NCI-H2196 (cell line): ENCODE measurements around the gene DNAI2.
A peak's percentile ranks its signal among the peaks of the same experiment; 100 is the strongest.
"Not testable (repeated sequence)": the region's sequence is repeated elsewhere in the genome, so short reads cannot be mapped to it uniquely, and the experiment has no call there.

ENCODE experiments used
- DNase-seq: peaks from one replicate; lab custom pipeline; 2025; ENCODE audit not compliant: unreplicated experiment; lab: John Stamatoyannopoulos, UW

Gene DNAI2

GRCh38 chr17:74272731-74273201, 1.3 kb upstream of the DNAI2 start:
- no peak for DNase-seq

DNA sequence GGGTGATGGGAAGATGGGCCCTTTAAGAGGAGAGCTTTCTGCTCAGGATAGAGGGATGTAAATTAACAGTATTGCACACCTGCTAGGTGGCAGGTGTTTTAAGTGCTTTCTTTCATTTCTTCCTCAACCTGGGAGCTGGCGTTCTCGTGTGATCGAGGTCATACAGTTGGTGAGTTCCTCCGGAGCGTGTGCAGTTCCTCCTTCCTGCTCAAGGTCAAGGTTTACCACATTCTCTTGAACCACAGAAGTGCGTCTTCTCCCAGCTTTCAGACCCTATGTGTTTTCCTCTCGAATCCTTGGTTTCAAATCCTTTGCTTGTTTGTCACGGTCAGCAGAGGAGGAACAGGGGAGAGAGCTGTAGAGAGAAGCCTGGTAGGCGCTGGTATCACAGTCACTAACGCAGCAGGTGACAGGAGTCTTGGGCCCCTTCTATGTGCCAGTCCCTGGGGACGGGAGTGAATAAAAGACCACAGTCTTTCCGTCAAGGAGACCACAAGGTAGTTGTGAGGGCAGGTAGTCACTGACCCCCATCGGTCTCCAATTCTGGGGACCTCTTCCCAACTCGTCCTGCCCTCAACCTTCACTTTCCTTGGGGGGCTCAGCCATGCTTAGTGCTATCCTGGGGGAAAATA, 791 bp downstream of the DNAI2 start:
- DNase-seq = peak; percentile 24

GRCh38 chr17:74276051-74276476, 2.0 kb downstream of the DNAI2 start:
- no peak for DNase-seq

DNA sequence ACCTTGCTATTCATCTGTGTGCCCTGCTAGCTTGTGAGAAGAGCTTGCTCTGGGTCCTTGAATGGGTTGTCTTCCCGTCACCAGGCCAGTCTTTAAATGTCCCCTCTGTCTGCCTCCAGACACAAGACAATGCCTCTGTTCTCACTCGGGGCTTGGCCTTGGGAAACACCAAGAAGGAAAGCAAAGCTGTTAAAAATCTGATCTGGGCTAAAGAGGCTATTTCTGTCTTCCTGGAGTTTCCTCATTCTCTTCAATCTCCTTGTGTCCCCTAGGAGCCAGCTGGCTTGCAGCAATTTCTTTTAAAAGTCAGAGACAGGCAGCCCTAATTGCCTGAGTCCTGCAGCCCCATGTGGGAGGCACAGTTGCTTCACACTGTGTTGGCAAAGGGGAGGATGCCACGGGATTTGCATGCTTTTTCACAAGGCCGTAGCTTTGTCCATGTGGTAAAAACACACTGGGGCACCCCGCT, 2.5 kb downstream of the DNAI2 start:
- DNase-seq = no peak

DNA sequence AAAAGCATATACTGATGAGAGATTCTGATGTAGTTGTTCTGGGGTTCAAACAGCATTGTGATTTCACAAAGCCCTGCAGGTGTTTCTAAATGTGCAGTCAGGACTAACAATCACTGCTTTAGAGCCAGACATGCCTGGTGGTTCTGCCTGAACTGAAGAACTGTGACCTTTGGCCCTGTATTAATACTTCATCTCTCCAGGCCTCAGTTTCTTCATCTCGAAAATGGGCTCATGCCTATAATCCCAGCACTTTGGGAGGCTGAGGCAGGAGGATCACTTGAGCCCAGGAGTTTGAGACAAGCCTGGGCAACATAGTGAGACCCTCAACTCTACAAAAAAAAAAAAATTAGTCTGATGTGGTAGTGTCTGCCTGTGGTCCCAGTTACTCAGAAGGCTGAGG, 3.9 kb downstream of the DNAI2 start:
- no peak for DNase-seq

DNA sequence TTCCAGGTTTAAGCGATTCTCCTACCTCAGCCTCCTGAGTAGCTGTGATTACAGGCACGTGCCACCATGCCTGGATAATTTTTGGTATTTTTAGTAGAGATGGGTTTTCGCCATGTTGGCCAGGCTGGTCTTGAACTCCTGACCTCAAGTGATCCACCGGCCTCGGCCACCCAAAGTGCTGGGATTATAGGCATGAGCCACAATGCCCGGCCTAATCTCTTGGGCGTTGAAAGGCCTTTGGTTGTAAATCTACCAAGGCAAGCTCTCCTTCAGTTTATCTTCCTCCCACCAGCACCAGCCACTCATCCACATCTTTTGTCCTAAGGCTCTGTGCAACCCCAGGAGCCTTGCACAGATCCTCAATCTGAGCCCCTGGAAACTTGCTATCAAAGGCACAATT, 5.6 kb downstream of the DNAI2 start:
- not testable (repeated sequence) for DNase-seq

GRCh38 chr17:74280093-74280513, 6.1 kb downstream of the DNAI2 start:
- no peak for DNase-seq

DNA sequence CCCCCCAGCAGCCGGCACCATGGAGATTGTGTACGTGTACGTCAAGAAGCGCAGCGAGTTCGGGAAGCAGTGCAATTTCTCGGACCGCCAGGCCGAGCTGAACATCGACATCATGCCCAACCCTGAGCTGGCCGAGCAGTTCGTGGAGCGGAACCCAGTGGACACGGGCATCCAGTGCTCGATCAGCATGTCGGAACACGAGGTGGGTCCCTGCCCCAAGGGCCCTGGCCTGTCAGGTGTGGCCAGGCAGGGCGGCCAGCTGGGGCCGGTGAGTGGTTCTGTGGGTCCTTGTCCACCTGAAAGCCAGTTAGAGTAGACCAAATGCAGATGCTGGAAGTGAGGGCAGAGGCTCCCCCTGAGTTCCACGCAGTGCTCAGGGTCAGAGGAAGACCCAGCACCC, 7.8 kb downstream of the DNAI2 start:
- DNase-seq = no peak

DNA sequence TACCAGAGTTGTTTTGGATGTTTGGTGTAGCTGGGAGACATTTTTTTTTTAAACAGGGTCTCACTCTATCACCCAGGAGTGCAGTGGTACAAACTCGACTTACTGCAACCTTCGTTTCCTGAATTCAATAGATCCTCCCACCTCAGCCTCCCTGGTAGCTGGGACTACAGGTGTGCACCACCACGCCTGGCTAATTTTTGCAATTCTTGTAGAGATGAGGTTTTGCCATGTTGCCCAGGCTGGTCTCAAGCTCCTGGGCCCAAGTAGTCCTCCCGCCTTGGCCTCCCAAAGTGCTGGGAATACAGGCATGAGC, 8.2 kb downstream of the DNAI2 start:
- not testable (repeated sequence) for DNase-seq

DNA sequence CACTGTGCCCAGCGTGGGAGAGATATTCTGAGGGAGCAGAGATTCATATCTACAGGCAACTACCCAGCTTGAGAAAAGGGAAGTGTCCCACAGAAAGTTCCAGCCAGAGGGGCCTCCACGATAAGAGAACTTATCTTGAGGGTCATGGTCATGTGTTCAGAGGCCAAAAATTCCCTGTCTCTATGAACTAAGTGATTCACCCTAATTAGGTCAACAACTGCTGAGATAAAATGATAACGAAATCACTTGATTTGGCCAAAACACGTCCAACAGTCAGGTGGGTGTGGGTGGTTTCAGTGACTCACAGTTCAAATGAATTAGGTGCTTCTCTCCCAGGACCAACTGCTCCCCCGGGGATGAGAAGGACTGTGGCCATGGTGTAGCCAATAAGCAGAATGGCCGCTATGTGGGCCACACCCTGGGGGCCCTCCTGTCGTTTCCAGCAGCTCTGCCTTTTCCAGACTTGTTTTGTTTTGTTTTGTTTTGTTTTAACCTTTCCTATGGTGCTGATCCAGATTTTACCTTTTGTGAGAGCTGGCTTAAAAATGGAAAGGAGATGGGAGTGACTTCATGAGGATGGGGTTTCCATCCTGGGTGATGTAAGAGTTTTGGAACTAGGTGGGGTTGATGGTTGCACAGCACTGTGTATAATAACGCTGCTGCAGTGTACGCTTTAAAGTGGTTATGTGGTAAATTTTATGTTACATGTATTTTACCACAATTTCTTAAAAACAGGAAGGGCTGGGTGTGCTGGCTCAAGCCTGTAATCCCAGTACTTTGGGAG, 8.7 kb downstream of the DNAI2 start:
- no peak for DNase-seq

DNA sequence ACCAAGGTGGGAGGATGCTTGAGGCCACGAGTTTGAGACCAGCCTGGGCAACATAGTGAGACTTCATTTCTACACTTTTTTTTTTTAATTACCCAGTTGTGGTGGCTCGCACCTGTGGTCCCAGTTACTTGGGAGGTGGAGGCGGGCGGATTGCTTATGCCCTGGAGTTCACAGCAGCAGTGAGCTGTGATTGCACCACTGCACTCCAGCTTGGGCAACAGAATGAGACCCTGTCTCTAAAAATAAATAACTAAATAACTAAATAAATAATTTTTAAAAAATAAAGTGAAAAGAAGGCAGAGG, 9.3 kb downstream of the DNAI2 start:
- no peak for DNase-seq

DNA sequence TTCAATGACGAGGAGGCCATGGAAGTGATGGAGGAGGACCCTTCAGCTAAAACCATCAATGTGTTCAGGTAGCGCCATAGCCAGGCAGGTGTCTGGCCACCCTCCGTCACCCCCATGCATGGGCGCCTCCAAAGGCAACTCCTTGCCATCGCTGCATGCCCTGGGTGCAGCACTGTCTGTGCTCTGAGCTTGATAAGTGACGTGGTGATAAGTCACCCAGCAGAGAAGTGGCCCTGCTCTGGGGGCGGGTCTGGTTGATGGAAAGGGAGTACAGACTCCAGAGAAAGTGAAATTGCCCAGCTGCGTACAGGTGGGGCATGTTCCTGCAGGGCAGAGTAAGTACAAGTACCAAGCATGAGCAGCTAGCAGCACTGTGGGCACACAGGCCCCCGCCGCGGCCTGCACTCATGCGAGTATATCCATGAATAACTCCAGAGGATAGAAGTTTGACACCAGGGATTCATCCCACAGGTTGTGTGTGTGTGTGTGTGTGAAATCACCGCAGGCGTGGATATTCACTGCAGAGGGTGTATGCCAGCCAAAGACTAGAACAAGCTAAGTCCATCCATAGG, 13.1 kb downstream of the DNAI2 start:
- DNase-seq = no peak

DNA sequence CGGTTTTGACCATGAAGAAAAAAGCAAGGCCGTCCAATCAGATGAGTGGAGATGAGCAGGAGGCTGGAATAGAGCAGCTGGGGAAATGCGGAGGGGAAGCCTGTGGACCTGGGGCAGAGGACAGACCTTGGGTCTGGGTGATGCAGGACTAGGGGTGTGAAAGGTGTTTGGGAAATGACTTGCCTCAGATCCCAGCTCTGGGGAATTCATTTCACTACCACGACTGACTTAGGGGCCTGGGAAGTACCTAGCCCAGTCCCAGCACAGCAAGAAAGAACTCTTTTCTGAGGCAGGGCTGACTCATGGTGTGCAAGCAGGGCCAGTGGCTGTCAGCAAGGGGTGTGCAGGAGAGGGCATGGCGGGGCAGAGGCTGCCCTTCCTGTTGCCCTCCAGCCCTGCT, 14.8 kb downstream of the DNAI2 start:
- no peak for DNase-seq

- no peak for DNase-seq
Observed at GRCh38 chr17:74289688-74290087, 15.7 kb downstream of the DNAI2 start.

GRCh38 chr17:74290340-74290739, 16.3 kb downstream of the DNAI2 start:
- DNase-seq = no peak

DNA sequence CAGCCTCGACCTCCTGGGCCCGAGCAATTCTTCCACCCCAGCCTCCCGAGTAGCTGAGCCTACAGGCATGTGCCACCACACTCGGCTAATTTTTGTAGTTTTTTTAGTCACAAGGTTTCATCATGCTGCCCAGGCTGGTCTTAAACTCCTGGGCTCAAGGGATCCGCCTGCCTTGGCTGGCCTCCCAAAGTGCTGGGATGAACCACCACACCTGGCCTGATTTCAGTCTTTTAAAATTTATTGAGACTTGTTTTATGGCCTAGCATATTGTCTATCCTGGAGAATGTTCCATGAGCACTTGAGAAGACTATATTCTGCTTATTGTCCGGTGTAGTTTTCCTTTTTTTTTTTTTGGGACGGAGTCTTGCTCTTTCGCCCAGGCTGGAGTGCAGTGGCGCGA, 18.5 kb downstream of the DNAI2 start:
- no peak for DNase-seq

DNA sequence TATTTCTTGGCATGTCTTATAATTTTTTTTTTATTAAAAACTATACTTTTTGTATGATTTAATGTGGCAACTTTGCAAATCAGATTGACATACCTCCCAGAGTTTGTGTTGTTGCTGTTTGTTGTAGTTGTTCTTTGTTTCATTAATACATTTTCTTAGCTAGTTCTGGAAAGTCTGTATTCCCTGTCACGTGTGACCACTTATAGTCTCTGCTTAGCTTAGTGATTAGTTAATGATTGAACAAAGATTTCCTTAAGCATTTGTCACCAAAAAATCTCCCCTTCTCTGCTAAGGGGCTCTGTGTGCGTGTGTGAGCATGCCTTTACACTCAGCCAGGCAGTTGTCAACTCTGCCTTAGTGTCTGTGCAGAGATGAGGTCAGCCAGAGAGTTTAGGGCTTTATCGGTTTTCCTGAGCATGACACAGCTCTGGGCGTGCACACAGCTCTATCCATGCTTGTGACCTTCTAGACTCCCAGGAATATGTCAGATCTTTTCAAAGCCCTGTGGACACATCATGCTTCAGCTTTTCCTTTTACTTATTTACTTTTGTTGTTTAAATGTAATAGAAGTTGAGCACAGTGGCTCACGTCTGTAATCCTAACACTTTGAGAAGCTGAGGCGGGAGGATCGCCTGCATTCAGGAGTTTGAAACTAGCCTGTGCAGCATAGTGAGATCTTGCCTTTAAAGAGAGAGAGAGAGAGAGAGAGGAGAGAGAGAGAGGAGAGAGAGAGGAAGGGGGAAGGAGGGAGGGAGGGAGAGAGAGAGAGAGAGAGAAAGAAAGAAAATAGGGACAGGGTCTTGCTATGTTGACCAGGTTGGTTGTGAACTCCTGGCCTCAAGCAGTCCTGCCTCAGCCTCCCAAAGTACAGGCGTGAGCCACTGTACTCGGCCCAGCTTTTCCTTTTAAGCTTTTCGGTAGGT, 21.9 kb downstream of the DNAI2 start:
- DNase-seq = no peak

DNA sequence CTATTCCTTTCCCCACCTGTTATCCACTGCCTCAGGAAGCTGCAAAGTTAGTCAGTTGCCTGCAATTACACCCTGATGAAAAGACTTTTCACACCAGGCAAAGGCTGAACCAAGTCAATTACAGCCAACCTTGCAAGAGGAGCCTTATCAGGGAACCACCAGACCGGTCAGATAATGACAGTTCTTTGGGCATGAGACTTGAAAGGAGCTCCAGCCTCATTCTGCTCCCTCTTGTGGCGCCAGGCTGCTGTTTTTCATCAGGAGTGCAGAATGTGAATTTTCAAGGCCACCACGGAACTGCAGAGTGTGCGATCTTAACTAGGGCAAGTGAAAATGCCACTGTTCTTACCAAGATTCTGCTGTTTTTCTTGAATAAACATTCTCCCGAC, 22.5 kb downstream of the DNAI2 start:
- DNase-seq = peak; percentile 60

GRCh38 chr17:74297941-74298340, 23.9 kb downstream of the DNAI2 start:
- DNase-seq = no peak

GRCh38 chr17:74298778-74299177, 24.7 kb downstream of the DNAI2 start:
- no peak for DNase-seq

DNA sequence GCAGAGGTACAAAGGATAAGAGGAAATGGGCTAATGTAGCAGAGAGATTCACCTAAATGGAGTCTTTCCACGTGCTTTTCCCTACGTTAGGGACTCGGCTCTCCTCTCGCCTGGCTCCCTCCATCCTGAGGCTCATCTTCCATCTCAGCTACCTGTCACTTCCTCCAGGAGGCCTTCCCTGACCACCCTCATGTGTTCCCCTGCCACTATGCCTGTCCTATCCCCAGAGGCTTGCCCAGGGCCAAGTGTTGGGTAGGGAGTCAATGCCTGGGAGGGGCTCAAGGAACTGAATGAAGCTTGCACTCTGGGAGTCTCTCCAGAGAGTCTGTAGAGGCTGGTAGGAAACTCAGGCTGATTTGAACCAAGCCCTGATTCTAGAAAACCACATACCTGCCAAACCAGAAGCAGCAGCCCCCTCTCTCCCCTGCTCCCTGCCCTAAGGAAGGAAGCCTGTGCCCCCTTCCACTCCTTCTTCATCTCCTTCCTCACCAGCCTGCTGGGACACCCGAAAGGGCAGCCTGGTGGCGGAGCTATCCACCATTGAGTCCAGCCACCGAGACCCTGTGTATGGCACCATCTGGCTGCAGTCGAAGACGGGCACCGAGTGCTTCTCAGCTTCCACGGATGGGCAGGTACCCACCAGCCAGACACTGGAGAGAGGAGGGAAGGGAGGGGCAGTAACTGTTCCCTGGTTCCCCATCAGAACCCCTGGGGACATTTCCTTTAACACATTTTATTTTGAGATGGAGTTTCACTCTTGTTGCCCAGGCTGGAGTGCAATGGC, 25.4 kb downstream of the DNAI2 start:
- no peak for DNase-seq
